GM18907 (cell line): Measurements from ENCODE around the gene CERT1.
A peak's percentile ranks its signal among the peaks of the same experiment; 100 is the strongest.
"Not testable (repeated sequence)": the region's sequence is repeated elsewhere in the genome, so short reads cannot be mapped to it uniquely, and the experiment has no call there.

ENCODE experiments used
- ATAC-seq: cut with Tn5 transposase; IDR thresholded peaks from one replicate; pipeline ENCODE4 v1.9.1; 2021; ENCODE audit warnings: mild to moderate bottlenecking, moderate library complexity; ENCODE audit not compliant: unreplicated experiment

The CERT1 gene

DNA sequence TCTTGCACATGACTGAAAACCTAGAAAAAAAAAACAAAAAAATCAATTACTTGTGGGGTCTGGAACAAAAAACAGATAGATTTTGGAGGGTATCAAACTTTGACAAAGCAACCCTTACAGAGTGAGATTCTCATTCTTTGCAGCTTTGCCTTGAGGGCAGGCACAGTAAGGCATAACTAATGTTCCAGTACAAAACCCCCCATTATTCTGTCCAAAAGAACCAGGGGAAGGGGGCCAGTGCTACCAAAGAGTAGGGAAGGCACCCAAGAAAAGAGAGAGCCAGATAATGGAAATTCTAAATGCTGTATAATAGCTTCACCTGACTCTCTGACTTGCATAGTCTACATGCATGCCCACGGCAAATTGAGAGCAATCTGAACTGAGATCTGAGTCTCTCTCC is 13.2 kb upstream of the CERT1 start:
- ATAC-seq: no peak

DNA sequence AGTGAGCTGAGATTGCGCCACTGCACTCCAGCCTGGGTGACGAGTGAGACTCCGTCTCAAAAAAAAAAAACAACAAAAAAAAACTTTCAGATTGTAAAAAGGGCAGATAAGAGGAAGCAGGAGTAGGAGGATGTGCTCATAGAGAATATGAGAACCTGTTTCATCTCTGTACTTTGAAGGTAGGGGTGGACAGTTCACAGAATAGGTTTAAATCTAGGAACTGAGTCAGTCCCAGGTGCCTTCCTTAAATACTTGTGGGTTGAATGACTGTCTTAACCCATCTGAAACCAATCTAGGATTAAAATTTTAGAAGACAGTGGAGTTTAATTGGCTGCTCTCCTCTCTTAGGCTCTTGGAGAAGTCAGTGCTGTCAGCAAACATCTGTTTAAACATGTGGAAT is 12.6 kb upstream of the CERT1 start:
- peak; percentile 87 for ATAC-seq

DNA sequence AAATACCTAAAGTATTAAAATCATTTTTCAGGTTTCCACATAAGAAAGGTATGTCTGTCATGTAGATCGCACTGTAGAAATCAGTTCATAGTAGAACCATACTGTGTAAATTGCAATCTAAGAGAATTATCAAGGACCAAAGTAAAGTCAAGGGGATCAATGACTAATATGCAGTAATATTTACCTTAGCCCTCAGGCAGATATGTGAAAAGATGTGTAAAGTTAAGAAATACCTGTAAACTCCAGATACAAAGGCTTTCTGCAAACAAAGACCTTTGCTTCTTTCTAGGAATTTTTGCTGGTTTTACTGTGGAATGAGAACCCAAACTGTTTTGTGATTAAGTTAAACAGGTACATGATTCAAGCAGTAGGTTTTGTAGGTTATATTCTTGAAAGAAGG is 11.8 kb upstream of the CERT1 start:
- ATAC-seq: no peak

GRCh38 chr5:75522542-75522941 is 11.1 kb upstream of the CERT1 start:
- no peak for ATAC-seq

DNA sequence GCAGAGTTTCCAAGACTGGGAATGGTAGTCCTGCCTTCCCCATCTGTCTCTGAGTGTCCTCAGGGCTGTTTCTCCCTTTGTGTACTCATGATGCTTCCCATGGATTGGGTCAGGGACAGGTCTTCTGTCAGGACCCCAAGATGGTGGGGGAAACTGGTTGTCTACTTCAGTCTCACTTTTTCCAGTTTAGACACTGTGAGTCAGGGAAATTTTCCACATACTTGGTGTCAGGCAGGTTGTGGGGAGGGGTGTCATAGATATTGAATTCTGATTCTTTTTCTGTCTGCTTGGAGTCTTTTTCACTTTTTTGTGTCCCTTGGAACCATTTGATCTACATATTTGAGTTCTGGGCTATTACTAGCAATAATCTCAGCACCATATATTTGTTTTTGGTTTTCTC is 10.6 kb upstream of the CERT1 start:
- ATAC-seq: no peak

DNA sequence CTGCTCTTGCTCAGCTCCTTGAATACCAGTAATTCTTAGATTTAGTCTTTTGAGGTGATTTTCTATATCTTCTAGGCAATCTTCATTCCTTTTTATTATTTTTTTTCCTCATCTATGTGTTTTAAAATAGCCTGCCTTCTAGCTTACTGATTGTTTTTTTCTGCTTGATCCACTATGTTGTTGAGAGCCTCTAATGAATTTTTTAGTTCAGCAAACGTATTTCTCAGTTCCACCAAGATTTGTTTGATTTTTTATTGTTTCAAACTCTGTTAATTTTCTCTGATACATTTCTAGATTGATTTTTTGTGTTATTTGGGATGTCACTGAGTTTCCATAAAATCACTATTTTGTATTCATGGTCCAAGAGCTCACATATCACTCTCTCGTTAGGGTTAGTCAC is 9.8 kb upstream of the CERT1 start:
- ATAC-seq: no peak

GRCh38 chr5:75519761-75520160 is 8.3 kb upstream of the CERT1 start:
- no peak for ATAC-seq

DNA sequence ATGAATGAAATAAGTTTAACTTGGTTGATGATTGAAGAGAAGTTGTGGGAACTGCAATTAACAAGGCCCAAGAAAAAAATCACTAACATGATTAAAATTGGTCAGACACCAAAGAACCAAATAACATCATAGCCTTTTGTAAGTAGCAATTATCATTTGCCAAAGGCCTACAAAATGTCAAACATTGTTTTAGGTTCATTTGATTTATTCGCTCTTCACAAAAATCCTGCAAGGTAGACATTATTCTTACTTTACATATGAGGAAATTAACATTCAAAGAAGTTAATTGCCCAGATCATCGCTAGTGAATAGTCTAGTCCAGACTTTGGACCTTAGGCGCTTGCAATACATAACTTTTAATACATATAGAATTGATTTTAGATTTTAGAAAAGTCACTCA is 2.9 kb upstream of the CERT1 start:
- no peak for ATAC-seq

- ATAC-seq: no peak
These were observed 2.4 kb upstream of the CERT1 start for GRCh38 chr5:75513841-75514240.

DNA sequence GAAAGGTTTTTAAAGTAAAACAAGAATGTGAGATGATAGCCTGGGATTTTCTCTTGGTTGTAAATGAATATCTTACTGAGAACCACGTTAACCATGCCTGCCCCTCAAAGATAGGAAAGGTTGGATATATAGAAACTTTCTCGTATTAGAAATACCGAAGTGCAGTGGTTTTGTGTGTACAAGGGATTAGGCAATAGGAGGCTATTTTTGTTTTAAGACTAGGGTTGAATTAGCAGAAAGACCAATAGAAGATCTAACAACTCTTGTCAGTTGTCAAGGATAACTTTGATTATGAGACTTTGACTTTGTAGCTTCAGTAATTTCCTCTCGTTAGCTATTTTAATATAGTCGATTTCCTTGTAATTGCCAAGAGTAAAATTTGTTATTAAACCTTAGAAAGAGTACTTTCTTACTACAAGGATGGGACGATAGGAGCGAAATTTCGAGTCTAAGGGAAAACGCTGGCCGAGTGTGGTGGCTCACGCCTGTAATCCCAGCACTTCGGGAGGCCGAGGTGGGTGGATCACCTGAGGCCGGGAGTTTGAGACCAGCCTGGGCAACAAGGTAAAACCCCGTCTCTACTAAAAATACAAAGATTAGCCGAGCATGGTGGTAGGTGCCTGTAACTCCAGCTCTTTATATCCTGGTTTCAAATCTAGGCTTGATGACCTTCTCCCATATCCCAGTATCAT is 1.1 kb upstream of the CERT1 start:
- no peak for ATAC-seq

DNA sequence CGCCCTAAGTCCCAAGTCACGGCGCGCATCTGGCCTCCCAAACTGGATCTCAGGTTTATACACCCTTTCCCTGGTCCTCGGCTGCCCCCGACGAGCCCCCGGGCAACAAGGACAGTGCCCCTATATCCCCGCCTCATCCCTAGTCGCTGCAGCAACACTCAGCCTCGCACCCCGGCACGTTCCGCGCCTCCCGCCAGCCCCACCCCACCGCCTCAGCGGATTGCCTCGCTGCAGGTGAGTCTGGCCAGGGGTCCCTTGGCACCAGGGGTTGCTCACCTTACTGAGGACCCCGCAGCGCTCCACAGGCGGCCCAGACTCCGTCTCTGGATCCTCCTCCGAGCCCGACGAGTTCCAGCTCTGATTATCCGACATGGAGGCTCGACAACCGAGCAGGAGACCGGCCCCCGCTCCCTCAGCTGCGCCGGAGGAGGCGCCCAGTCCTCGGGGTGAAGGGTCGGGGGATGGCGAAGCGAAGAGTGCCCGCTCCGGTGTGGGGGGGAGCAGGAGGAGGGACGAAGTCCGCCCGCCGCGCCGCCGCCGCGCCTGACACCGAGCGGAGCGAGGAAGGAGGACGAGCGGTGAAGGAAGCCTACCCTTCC is 494 bp downstream of the CERT1 start:
- peak; percentile 33 for ATAC-seq

DNA sequence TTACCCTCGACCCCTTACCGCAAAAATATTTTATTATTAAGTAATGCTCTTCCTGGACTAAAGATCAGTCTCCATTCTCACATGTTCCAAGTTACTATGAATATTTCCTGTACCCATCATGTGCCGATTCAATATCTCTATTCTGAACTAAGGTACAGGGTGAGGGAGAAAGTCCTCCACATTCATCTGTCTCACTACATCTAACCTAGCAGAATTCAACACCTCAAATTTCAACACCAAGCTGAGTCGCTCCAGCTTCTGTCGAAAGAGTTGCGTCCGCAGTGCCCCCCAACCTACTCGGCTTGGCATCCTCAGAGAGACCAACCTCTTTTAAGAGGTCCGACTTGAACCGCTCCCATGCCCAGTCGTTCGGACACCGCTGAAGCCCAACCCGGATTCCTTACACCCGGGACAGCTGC is 1.0 kb downstream of the CERT1 start:
- ATAC-seq: peak; percentile 23

- no peak for ATAC-seq
These were observed 1.5 kb downstream of the CERT1 start for GRCh38 chr5:75509956-75510355.

DNA sequence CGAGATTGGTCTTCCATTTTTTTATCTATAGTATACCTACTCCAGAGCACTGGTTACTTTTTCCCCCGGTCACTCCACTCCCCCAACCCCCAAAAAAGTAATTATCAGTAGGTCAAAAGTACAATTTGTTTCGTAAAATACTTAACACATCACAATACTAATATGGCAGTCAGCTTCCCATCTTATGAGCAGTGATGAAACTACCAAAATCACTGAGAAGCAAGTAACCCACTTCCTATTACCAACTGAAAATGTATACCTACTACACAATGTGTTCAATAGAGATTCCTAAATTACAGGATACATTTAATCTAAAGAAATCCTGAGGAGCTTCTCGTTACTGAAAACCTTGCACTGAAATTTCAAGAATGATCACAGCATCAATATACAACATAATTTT is 1.9 kb downstream of the CERT1 start:
- ATAC-seq: no peak

DNA sequence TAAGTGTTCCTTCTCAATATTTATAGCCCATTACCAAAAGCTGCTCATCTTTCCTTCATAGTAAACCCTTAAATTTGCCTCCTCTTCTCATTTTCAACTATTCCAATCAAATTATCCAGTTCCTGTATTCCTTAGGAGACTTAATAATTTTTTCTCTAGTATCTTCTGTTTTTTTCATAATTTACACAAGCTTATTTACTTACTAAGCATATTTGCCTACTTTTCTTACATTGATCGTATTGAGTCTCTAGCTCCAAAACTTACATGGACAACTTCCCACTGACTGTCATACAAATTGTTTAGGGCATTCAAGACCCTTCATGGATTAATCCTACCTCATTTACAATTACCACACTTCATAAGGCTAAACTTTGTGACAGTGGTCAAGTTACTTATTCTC is 3.6 kb downstream of the CERT1 start:
- ATAC-seq: no peak

GRCh38 chr5:75505112-75505511 is 6.3 kb downstream of the CERT1 start:
- ATAC-seq: not testable (repeated sequence)

DNA sequence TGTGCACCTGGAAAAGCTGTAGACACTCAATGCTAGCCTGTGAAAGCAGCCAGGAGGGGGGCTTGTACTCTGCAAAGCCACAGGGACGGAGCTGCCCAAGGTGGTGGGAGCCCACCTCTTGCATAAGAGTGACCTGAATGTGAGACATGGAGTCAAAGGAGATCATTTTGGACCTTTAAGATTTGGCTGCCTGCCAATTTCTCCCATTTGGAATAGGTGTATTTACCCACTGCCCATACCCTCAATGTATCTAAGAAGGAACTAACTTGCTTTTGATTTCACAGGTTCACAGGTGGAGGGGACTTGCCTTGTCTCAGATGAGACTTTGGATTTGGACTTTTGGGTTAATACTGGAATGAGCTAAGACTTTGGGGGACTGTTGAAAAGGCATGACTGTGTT is 12.6 kb downstream of the CERT1 start:
- ATAC-seq: not testable (repeated sequence)

DNA sequence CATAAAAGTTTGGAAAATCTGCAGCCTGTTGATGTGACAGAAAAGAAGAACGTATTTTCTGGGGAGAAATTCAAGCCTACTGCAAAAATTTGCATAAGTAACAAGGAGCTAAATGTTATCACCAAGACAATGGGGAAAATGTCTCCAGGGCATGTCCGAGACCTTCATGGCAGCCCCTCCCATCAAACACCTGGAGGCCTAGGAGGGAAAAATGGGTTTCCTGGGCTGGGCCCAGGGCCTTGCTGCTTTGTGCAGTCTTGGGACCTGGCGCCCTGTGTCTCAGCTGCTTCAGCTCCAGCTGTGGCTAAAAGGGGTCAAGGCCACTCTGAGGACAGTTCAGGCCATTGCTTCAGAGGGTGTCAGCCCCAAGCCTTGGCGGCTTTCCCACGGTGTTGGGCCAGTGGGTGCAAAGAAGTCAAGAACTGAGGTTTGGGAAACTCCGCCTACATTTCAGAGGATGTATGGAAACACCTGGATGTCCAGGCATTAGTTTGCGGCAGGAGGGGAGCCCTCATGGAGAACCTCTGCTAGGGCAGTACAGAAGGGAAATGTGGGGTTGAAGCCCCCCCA is 13.1 kb downstream of the CERT1 start:
- no peak for ATAC-seq

DNA sequence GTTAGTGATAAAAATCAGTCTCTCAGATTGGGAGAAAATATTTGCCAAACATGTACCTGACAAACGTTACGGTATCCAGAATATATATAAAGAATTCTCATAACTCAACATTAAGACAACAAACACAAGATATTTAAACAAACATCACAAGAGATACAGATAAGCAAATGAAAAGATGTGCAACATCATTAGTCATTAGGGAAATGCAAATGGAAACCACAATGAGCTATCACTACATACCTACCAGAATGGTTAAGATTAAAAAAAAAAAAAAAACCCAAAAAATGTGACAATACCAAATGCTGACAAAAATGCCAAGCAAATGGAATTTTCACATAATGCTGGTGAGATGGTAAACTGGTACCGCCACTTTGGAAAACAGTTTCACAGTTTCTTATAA is 15.4 kb downstream of the CERT1 start:
- no peak for ATAC-seq

DNA sequence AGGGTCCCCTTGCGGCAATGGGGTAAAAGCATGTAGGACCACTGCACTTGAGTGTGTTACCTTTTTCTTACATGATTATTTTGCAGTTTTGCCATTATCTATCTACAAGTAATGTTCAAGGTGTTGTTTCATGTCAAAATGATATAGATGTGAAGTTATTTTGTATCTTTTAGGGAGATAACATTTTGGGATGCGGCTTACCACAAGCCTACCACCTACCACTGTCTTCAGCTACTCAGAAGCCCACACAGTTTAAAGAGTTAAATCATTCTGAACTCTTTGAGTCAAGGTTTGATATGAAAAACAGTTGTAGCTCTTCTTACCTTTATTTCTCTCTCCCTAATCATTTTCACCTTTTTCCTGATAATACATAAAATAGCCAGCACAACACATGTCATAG is 19.8 kb downstream of the CERT1 start:
- no peak for ATAC-seq

- not testable (repeated sequence) for ATAC-seq
These were observed 21.6 kb downstream of the CERT1 start for GRCh38 chr5:75489847-75490246.

- ATAC-seq: no peak
These were observed 26.8 kb downstream of the CERT1 start for GRCh38 chr5:75484605-75485004.

GRCh38 chr5:75482482-75482881 is 28.9 kb downstream of the CERT1 start:
- no peak for ATAC-seq
